ENCODE results near the gene PUM1.

- TF ChIP-seq POLR2A (IDR thresholded peaks at IDR 0.05): no peak
- TF ChIP-seq CTCF (IDR thresholded peaks at IDR 0.05): no peak
- TF ChIP-seq POLR2AphosphoS5 (IDR thresholded peaks at IDR 0.05; ENCODE audit: insufficient read depth in 1 of 2, low read depth in 1 of 2): no peak
Observed at GRCh38 chr1:31041529-31041928, 24.0 kb downstream of the PUM1 start.

All from vagina (tissue), 2 donors.